Measurements from ENCODE around the gene CLMN.

CLMN gene

DNA sequence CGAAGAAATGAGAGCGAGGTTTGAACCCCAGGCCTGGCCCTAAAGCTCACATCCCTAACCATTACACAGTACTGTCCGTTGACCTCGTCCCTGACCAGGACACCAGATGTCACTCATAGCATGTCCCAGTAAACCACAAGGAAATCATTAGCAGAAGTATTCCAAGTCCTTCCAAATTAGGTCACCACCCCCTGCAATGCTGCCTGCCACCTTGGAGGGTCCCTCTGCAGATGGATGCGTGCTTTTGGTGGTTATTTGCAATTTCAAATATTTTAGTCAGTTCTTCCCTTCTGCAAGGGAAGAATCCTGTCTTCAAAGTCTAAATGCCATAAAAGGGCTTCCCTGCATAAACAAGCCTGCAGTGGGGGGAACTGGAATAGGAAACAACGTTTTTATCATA is 71.3 kb downstream of the CLMN start:
- Histone ChIP-seq H3K27ac (ENCODE audit: low read depth, low read length, severe bottlenecking) (no peak overlapping the region), H3K4me3 (ENCODE audit: extremely low read depth, insufficient read depth, low read length, poor library complexity, severe bottlenecking) (no peak overlapping the region), H3K36me3 (ENCODE audit: control insufficient read depth, insufficient read depth, low read length) (no peaks in the 10 kb centered on the region), H3K4me1 (ENCODE audit: control insufficient read depth, insufficient read depth, low read length, poor library complexity, severe bottlenecking) (peaks cover 8% of the 10 kb centered on the region), H3K9me3 (ENCODE audit: control insufficient read depth, low read length) (no peaks in the 10 kb centered on the region)
- WGBS, 2 experiments (ENCODE audit: insufficient coverage in 2 of 2): 87 to 92% methylated on average over 4 to 5 of the region's 6 CpGs

DNA sequence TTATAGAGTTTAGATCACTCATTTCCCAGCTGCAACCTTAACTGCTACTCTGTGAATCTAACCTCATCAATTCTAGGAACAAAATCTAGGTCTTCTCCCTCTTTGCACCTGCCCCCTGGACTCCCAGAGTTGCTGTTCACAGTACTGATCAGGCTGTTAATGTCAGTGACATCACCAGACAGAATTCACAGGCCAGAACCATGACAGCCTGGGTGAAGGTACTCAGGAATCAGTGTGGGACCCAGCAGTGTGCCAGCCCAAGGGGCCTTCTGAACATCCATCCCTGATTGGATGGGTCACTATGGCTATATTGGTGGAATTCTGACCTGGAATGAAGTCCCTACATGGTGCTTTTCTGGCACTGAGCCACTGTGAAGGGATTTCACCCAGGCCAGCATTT is 72.8 kb downstream of the CLMN start:
- no peak overlapping the region for H3K4me3 ChIP-seq (ENCODE audit: extremely low read depth, insufficient read depth, low read length, poor library complexity, severe bottlenecking)
- no peak overlapping the region for H3K27ac ChIP-seq (ENCODE audit: low read depth, low read length, severe bottlenecking)
- no peaks in the 10 kb centered on the region for H3K36me3 ChIP-seq (ENCODE audit: control insufficient read depth, insufficient read depth, low read length)
- H3K9me3 ChIP-seq (ENCODE audit: control insufficient read depth, low read length): no peaks in the 10 kb centered on the region
- H3K4me1 ChIP-seq (ENCODE audit: control insufficient read depth, insufficient read depth, low read length, poor library complexity, severe bottlenecking): peaks cover 8% of the 10 kb centered on the region

- Histone ChIP-seq H3K9me3 (ENCODE audit: control insufficient read depth, low read length) (no peaks in the 10 kb centered on the region), H3K36me3 (ENCODE audit: control insufficient read depth, insufficient read depth, low read length) (no peaks in the 10 kb centered on the region), H3K4me1 (ENCODE audit: control insufficient read depth, insufficient read depth, low read length, poor library complexity, severe bottlenecking) (peaks cover 8% of the 10 kb centered on the region), H3K4me3 (ENCODE audit: extremely low read depth, insufficient read depth, low read length, poor library complexity, severe bottlenecking) (no peak overlapping the region), H3K27ac (ENCODE audit: low read depth, low read length, severe bottlenecking) (no peak overlapping the region)
- 100% methylated on average over 2 of the region's 2 CpGs for WGBS, 2 experiments (ENCODE audit: insufficient coverage in 2 of 2)
Measured at GRCh38 chr14:95245334-95245733, 74.4 kb downstream of the CLMN start.

- no peak overlapping the region for H3K4me3 ChIP-seq (ENCODE audit: extremely low read depth, insufficient read depth, low read length, poor library complexity, severe bottlenecking)
- 100% methylated on average over 1 to 3 of the region's 3 CpGs for WGBS, 2 experiments (ENCODE audit: insufficient coverage in 2 of 2)
- H3K4me1 ChIP-seq (ENCODE audit: control insufficient read depth, insufficient read depth, low read length, poor library complexity, severe bottlenecking): peaks cover 8% of the 10 kb centered on the region
- no peaks in the 10 kb centered on the region for H3K9me3 ChIP-seq (ENCODE audit: control insufficient read depth, low read length)
- no peaks in the 10 kb centered on the region for H3K36me3 ChIP-seq (ENCODE audit: control insufficient read depth, insufficient read depth, low read length)
- H3K27ac ChIP-seq (ENCODE audit: low read depth, low read length, severe bottlenecking): no peak overlapping the region
Measured at GRCh38 chr14:95244587-95244986, 75.1 kb downstream of the CLMN start.

GRCh38 chr14:95242870-95243269 is 76.8 kb downstream of the CLMN start:
- Histone ChIP-seq H3K9me3 (ENCODE audit: control insufficient read depth, low read length) (no peaks in the 10 kb centered on the region), H3K36me3 (ENCODE audit: control insufficient read depth, insufficient read depth, low read length) (no peaks in the 10 kb centered on the region), H3K4me3 (ENCODE audit: extremely low read depth, insufficient read depth, low read length, poor library complexity, severe bottlenecking) (no peak overlapping the region), H3K27ac (ENCODE audit: low read depth, low read length, severe bottlenecking) (no peak overlapping the region), H3K4me1 (ENCODE audit: control insufficient read depth, insufficient read depth, low read length, poor library complexity, severe bottlenecking) (no peaks in the 10 kb centered on the region)
- 100% methylated on average over 1 of the region's 1 CpG for WGBS, 2 experiments (ENCODE audit: insufficient coverage in 2 of 2)

- no peaks in the 10 kb centered on the region for H3K36me3 ChIP-seq (ENCODE audit: control insufficient read depth, insufficient read depth, low read length)
- H3K4me1 ChIP-seq (ENCODE audit: control insufficient read depth, insufficient read depth, low read length, poor library complexity, severe bottlenecking): no peaks in the 10 kb centered on the region
- H3K9me3 ChIP-seq (ENCODE audit: control insufficient read depth, low read length): no peaks in the 10 kb centered on the region
- no peak overlapping the region for H3K4me3 ChIP-seq (ENCODE audit: extremely low read depth, insufficient read depth, low read length, poor library complexity, severe bottlenecking)
- WGBS, 2 experiments (ENCODE audit: insufficient coverage in 2 of 2): 87 to 97% methylated on average over 4 to 5 of the region's 6 CpGs
- H3K27ac ChIP-seq (ENCODE audit: low read depth, low read length, severe bottlenecking): no peak overlapping the region
Measured at GRCh38 chr14:95240859-95241813, 78.6 kb downstream of the CLMN start.

GRCh38 chr14:95238487-95239298 is 81.0 kb downstream of the CLMN start:
- WGBS, 2 experiments (ENCODE audit: insufficient coverage in 2 of 2): 89 to 90% methylated on average over 6 to 8 of the region's 10 CpGs
- Histone ChIP-seq H3K4me3 (ENCODE audit: extremely low read depth, insufficient read depth, low read length, poor library complexity, severe bottlenecking) (no peak overlapping the region), H3K27ac (ENCODE audit: low read depth, low read length, severe bottlenecking) (no peak overlapping the region), H3K36me3 (ENCODE audit: control insufficient read depth, insufficient read depth, low read length) (no peaks in the 10 kb centered on the region), H3K4me1 (ENCODE audit: control insufficient read depth, insufficient read depth, low read length, poor library complexity, severe bottlenecking) (peaks cover 10% of the 10 kb centered on the region), H3K9me3 (ENCODE audit: control insufficient read depth, low read length) (no peaks in the 10 kb centered on the region)

- peaks cover 10% of the 10 kb centered on the region for H3K4me1 ChIP-seq (ENCODE audit: control insufficient read depth, insufficient read depth, low read length, poor library complexity, severe bottlenecking)
- H3K27ac ChIP-seq (ENCODE audit: low read depth, low read length, severe bottlenecking): no peak overlapping the region
- no peaks in the 10 kb centered on the region for H3K9me3 ChIP-seq (ENCODE audit: control insufficient read depth, low read length)
- H3K4me3 ChIP-seq (ENCODE audit: extremely low read depth, insufficient read depth, low read length, poor library complexity, severe bottlenecking): no peak overlapping the region
- H3K36me3 ChIP-seq (ENCODE audit: control insufficient read depth, insufficient read depth, low read length): no peaks in the 10 kb centered on the region
- 85 to 89% methylated on average over 10 of the region's 11 CpGs for WGBS, 2 experiments (ENCODE audit: insufficient coverage in 2 of 2)
Measured at GRCh38 chr14:95237958-95238340, 81.8 kb downstream of the CLMN start.

DNA sequence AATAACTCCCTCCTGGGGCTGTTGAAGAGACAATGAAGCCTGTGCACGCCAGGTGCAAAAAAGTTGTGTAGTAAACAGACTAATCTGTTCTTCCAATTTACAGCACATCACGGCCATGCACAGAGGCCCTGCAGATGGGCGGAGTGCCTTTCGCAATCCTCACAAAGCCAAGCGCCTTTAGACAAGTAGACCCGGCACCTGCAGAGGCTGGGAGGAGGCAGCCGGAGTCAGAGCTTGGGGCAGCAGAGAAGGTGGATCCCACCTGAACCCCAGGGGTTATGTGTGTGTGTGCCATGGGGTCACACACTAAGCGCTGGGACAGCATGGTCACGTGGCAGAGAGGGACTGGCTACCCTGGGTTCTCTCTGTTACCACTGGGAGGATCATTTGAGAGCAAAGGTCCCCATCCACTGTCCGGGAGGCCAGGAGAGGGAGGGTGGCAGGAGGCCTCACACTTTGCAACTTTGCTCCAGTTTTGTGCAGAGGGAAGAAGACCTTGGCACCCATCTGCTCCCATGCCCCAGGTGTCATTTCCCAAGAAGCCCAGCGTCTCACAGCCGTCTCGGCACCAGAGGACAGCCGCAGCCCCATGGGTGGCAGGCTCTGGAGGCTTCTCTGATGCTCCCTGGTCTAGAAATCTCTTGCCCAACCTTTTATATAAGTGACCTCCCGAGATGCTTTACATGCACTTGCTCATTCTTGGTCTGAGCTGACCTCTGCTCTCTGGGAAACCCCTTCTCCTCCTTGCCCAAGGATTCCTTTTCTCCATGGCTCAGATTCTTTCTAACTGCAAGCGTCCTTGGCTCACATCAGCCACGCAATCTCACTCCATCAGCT is 82.4 kb downstream of the CLMN start:
- H3K4me1 ChIP-seq (ENCODE audit: control insufficient read depth, insufficient read depth, low read length, poor library complexity, severe bottlenecking): peaks cover 10% of the 10 kb centered on the region
- H3K27ac ChIP-seq (ENCODE audit: low read depth, low read length, severe bottlenecking): no peak overlapping the region
- H3K36me3 ChIP-seq (ENCODE audit: control insufficient read depth, insufficient read depth, low read length): no peaks in the 10 kb centered on the region
- H3K9me3 ChIP-seq (ENCODE audit: control insufficient read depth, low read length): no peaks in the 10 kb centered on the region
- H3K4me3 ChIP-seq (ENCODE audit: extremely low read depth, insufficient read depth, low read length, poor library complexity, severe bottlenecking): no peak overlapping the region
- WGBS, 2 experiments (ENCODE audit: insufficient coverage in 2 of 2): 86 to 96% methylated on average over 10 to 15 of the region's 17 CpGs

DNA sequence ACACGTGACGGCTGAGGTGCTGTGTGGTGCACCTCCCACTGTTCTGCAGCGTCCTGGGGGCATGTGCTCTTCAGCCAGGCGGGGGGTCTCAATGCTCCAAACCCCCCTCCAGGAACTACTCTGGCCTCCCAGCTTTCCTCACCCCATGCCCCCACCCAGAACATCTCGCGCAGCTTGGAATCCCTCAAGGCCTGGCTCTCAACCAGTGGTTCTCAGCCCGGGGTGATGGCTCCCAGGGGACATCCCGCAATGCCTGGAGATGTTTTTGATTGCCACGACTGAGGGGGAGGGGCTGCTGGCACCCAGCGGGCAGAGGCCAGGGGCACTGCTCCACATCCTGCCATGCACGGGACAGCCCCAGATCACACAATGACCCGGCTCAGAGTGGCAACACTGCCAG is 83.5 kb downstream of the CLMN start:
- Histone ChIP-seq H3K4me1 (ENCODE audit: control insufficient read depth, insufficient read depth, low read length, poor library complexity, severe bottlenecking) (peaks cover 10% of the 10 kb centered on the region), H3K27ac (ENCODE audit: low read depth, low read length, severe bottlenecking) (no peak overlapping the region), H3K36me3 (ENCODE audit: control insufficient read depth, insufficient read depth, low read length) (no peaks in the 10 kb centered on the region), H3K4me3 (ENCODE audit: extremely low read depth, insufficient read depth, low read length, poor library complexity, severe bottlenecking) (no peak overlapping the region), H3K9me3 (ENCODE audit: control insufficient read depth, low read length) (no peaks in the 10 kb centered on the region)
- 91 to 93% methylated on average over 10 to 11 of the region's 12 CpGs for WGBS, 2 experiments (ENCODE audit: insufficient coverage in 2 of 2)
